WTC11 (cell line): Measurements from ENCODE around the gene GJA3.

Experiments
- CTCF ChIP-seq: fragments of 200-600 bp; IDR thresholded peaks from 2 replicates; pipeline ENCODE4 v1.8.0; 2022; ENCODE audit warnings: antibody characterized with exemption
- HMGXB4 ChIP-seq: sonication (generic); formaldehyde crosslinking; IDR thresholded peaks from 2 replicates; pipeline ENCODE4 v1.8.1; 2023; ENCODE audit warnings: mild to moderate bottlenecking, moderate library complexity, missing genetic modification reagents
- TEAD4 ChIP-seq: sonication (generic); formaldehyde crosslinking; IDR thresholded peaks from 2 replicates; pipeline ENCODE4 v1.8.0; 2022; ENCODE audit warnings: mild to moderate bottlenecking, missing genetic modification reagents
- ZNF232 ChIP-seq: sonication (generic); formaldehyde crosslinking; IDR thresholded peaks from 2 replicates; pipeline ENCODE4 v1.8.0; 2022; ENCODE audit warnings: mild to moderate bottlenecking, missing genetic modification reagents

GRCh38 chr13:20146381-20146780, 14.5 kb downstream of the GJA3 start:
- TF ChIP-seq CTCF (no peak), HMGXB4 (CRISPR knock-in tag) (no peak), ZNF232 (CRISPR knock-in tag) (no peak), TEAD4 (CRISPR knock-in tag) (no peak)
